Neuronal stem cell (in vitro differentiated cells): Measurements from ENCODE around the gene KRTAP16-1.
"Not testable (repeated sequence)": the region's sequence is repeated elsewhere in the genome, so short reads cannot be mapped to it uniquely, and the experiment has no call there.

Experiments used
- DNase-seq: peaks from one replicate; pipeline ENCODE4 v3.0.0-alpha.2; 2013; ENCODE audit warnings: low spot score
- H2AFZ ChIP-seq: one replicate; pipeline ENCODE4 v1.6.1; 2013; ENCODE audit warnings: mild to moderate bottlenecking, low read length, inconsistent platforms
- H2AK5ac ChIP-seq: 2 replicates; pipeline ENCODE4 v1.6.1; 2013; ENCODE audit warnings: low read depth, mild to moderate bottlenecking, inconsistent platforms, low read length, moderate library complexity, mixed read lengths
- H2BK120ac ChIP-seq: 2 replicates; pipeline ENCODE4 v1.6.1; 2013; ENCODE audit warnings: low read depth, mild to moderate bottlenecking, inconsistent platforms, low read length, moderate library complexity, mixed read lengths
- H2BK12ac ChIP-seq: one replicate; pipeline ENCODE4 v1.6.1; 2013; ENCODE audit warnings: low read length, inconsistent platforms
- H2BK15ac ChIP-seq: 2 replicates; pipeline ENCODE4 v1.6.1; 2013; ENCODE audit warnings: mild to moderate bottlenecking, low read length, inconsistent platforms, mixed read lengths
- H2BK5ac ChIP-seq: one replicate; pipeline ENCODE4 v1.6.1; 2013; ENCODE audit warnings: inconsistent platforms, mild to moderate bottlenecking, low read length, moderate library complexity
- H3K14ac ChIP-seq: one replicate; pipeline ENCODE4 v1.6.1; 2013; ENCODE audit warnings: low read length, inconsistent platforms
- H3K18ac ChIP-seq: 2 replicates; pipeline ENCODE4 v1.6.1; 2013; ENCODE audit warnings: low read length, inconsistent platforms
- H3K23ac ChIP-seq: 2 replicates; pipeline ENCODE4 v1.6.1; 2013; ENCODE audit warnings: low read depth, mild to moderate bottlenecking, mixed read lengths, low read length, inconsistent platforms; ENCODE audit not compliant: poor library complexity
- H3K27ac ChIP-seq: replicated peaks from 3 replicates; pipeline ENCODE4 v1.5.1; 2013; ENCODE audit warnings: low read length, inconsistent platforms
- H3K27me3 ChIP-seq, 3 experiments: 2 replicates each; pipeline ENCODE4 v1.6.1; 2013; ENCODE audit warnings: low read length in 3 of 3, mild to moderate bottlenecking in 2 of 3, inconsistent platforms in 1 of 3, low read depth in 1 of 3, mixed read lengths in 1 of 3, moderate library complexity in 1 of 3; ENCODE audit not compliant: control insufficient read depth in 3 of 3, insufficient read depth in 3 of 3
- H3K36me3 ChIP-seq, 2 donors: replicated peaks in 1 of 2; 2 replicates each; pipeline ENCODE4 v1.6.1; 2013; ENCODE audit warnings: low read length in 2 of 2; ENCODE audit not compliant: control insufficient read depth in 2 of 2, insufficient read depth in 2 of 2
- H3K4ac ChIP-seq: 2 replicates; pipeline ENCODE4 v1.6.1; 2013; ENCODE audit warnings: inconsistent platforms, mild to moderate bottlenecking, low read length, moderate library complexity
- H3K4me1 ChIP-seq, 2 donors: 1 replicate in 1 of 2; 2 replicates in 1 of 2; pipeline ENCODE4 v1.6.1; 2013; ENCODE audit warnings: low read length in 2 of 2, low read depth in 1 of 2; ENCODE audit not compliant: control insufficient read depth in 2 of 2, insufficient read depth in 1 of 2
- H3K4me2 ChIP-seq: one replicate; pipeline ENCODE4 v1.6.1; 2013; ENCODE audit warnings: mild to moderate bottlenecking, low read length, inconsistent platforms; ENCODE audit not compliant: insufficient read depth, poor library complexity, severe bottlenecking
- H3K4me3 ChIP-seq, 2 donors: 2 replicates each; pipeline ENCODE4 v1.5.1; 2013; ENCODE audit warnings: low read length in 2 of 2, mild to moderate bottlenecking in 2 of 2, inconsistent platforms in 1 of 2, moderate library complexity in 1 of 2
- H3K79me1 ChIP-seq: one replicate; pipeline ENCODE4 v1.6.1; 2013; ENCODE audit warnings: low read depth, mild to moderate bottlenecking, inconsistent platforms, low read length, moderate library complexity
- H3K9ac ChIP-seq: one replicate; pipeline ENCODE4 v1.6.1; 2013; ENCODE audit warnings: mild to moderate bottlenecking, low read depth, low read length, inconsistent platforms; ENCODE audit not compliant: poor library complexity
- H3K9me3 ChIP-seq, 2 donors: replicated peaks in 1 of 2; 2 replicates each; pipeline versions ENCODE3 to v1.6.1; 2013; ENCODE audit warnings: low read length in 2 of 2, mild to moderate bottlenecking in 2 of 2, inconsistent platforms in 1 of 2, low read depth in 1 of 2, mixed read lengths in 1 of 2, moderate library complexity in 1 of 2; ENCODE audit not compliant: control insufficient read depth in 2 of 2, insufficient read depth in 1 of 2
- H4K8ac ChIP-seq: one replicate; pipeline ENCODE4 v1.6.1; 2013; ENCODE audit warnings: low read depth, mild to moderate bottlenecking, inconsistent platforms, low read length, moderate library complexity
- H4K91ac ChIP-seq: one replicate; pipeline ENCODE4 v1.6.1; 2013; ENCODE audit warnings: low read length, low read depth, mild to moderate bottlenecking, inconsistent platforms; ENCODE audit not compliant: poor library complexity
- WGBS, 2 donors: extraction: QIAGEN DNeasy Blood & Tissue Kit; methylation state at CpG; one replicate each; pipeline ENCODE4 v1.1.7; 2013; ENCODE audit warnings: missing lambda C conversion rate in 2 of 2, mixed read lengths in 1 of 2; ENCODE audit not compliant: insufficient read length in 2 of 2, insufficient replicate concordance in 1 of 2; ENCODE audit errors: extremely low coverage in 2 of 2; 5-methylcytosine and 5-hydroxymethylcytosine counted together

Gene KRTAP16-1

DNA sequence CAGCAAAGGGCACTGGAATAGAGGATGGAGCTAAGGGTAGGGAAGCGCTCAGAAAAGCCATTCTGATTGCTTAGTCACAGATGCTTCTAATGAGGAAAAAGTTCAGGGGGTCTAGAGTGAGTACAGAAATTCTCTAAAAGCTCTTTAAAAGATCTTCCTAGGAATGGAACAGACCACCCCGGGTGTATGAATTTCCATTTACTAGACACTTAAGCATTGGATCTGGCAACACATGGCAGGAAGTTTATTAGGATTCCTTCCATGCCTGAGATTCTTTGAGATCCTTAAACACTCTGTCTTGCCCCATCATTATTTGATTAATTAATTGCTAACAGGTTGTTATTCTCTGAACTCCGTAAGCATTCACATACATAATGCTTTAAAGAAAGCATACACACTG, 25.1 kb downstream of the KRTAP16-1 start:
- Histone ChIP-seq H3K4me1 (peaks cover 0 to 2% of the 10 kb centered on the region in 2 donors), H2BK5ac (no peak overlapping the region), H2BK12ac (no peak overlapping the region), H3K18ac (no peak overlapping the region), H3K27ac (peak overlapping the region; percentile 38), H2AFZ (no peak overlapping the region), H4K8ac (no peak overlapping the region), H3K23ac (no peak overlapping the region), H3K14ac (no peak overlapping the region), H3K27me3 (no peaks in the 10 kb centered on the region), H4K91ac (no peak overlapping the region), H3K9me3 (no peaks in the 10 kb centered on the region), H2BK120ac (no peak overlapping the region), H3K9ac (no peak overlapping the region), H2AK5ac (no peak overlapping the region), H3K4me2 (no peak overlapping the region), H3K4me3 (no peak overlapping the region), H3K36me3 (no peaks in the 10 kb centered on the region), H2BK15ac (no peak overlapping the region), H3K79me1 (no peaks in the 10 kb centered on the region), H3K4ac (no peak overlapping the region)
- no peak for DNase-seq
- WGBS, 2 donors, result no CpG with 5 or more reads among the region's 3 CpGs

DNA sequence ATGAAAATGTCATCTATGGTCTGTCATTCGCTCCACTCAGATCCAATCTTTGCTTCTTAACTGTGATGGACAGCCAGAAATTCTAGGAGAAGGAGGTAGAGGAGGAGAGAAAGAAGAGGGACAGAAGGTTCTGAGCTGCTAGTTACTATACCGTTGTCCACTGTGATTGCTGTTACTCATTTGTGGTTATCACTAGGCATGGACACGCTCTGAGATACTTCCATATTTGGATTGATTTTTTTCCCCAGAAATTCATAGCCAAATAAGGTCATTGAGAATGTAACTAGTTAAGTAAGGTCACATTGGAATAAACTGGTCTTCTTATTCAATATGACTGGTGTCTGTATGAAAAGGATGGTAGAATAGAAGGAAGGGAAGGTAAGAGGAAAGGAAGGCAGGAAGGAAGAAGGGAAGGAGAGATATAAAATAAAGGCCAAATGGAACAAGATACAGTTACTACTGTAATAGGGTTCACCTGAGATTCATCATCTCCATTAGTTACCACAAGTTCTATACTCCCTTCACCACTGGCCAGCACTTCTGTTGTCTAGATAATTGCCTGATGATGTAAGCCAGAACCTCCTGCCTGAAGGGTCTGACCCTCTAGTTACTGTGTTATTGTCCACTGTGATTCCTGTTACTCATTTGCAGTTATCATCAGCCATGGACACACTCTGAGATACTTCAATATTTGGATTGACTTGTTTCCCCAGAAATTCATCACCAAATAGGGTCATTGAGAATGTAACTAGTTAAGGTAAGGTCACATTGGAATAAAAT, 30.7 kb downstream of the KRTAP16-1 start:
- Histone ChIP-seq H3K9me3 (no peaks in the 10 kb centered on the region), H3K27ac (no peak overlapping the region), H4K91ac (no peak overlapping the region), H3K27me3 (no peaks in the 10 kb centered on the region), H2AK5ac (no peak overlapping the region), H2AFZ (no peak overlapping the region), H3K4me2 (no peak overlapping the region), H4K8ac (no peak overlapping the region), H3K79me1 (no peaks in the 10 kb centered on the region), H3K18ac (no peak overlapping the region), H3K23ac (no peak overlapping the region), H2BK15ac (no peak overlapping the region), H3K9ac (no peak overlapping the region), H3K36me3 (no peaks in the 10 kb centered on the region), H2BK12ac (no peak overlapping the region), H2BK120ac (no peak overlapping the region), H3K14ac (no peak overlapping the region), H3K4me3 (no peak overlapping the region), H3K4me1 (peaks cover 0 to under 1% of the 10 kb centered on the region in 2 donors), H2BK5ac (no peak overlapping the region), H3K4ac (no peak overlapping the region)
- WGBS, 2 donors, result no CpG with 5 or more reads among the region's 3 CpGs
- DNase-seq, result no peak

DNA sequence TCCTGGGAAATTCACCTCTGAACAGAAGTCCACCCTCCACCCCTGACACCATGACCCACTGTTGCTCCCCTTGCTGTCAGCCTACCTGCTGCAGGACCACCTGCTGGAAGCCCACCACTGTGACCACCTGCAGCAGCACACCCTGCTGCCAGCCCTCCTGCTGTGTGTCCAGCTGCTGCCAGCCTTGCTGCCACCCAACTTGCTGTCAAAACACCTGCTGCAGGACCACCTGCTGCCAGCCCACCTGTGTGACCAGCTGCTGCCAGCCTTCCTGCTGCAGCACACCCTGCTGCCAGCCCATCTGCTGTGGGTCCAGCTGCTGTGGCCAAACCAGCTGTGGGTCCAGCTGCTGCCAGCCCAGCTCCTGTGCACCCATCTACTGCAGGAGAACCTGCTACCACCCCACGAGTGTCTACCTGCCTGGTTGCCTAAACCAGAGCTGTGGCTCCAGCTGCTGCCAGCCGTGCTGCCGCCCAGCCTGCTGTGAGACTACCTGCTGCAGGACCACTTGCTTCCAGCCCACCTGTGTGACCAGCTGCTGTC, 33.4 kb downstream of the KRTAP16-1 start, which contains the start of gene KRTAP9-7:
KRTAP9-7 (plus strand) TSS at position 51 of the 543 bp plus-strand sequence; CDS start at position 51, 0 bp downstream.
- H2BK12ac ChIP-seq, H4K8ac ChIP-seq, H2BK120ac ChIP-seq, DNase-seq, H3K4me3 ChIP-seq, H3K27ac ChIP-seq, H3K23ac ChIP-seq, H3K4me1 ChIP-seq, H3K9ac ChIP-seq, H3K9me3 ChIP-seq, H4K91ac ChIP-seq, H3K4ac ChIP-seq, H3K27me3 ChIP-seq, H2BK15ac ChIP-seq, H3K4me2 ChIP-seq, H2AK5ac ChIP-seq, H2BK5ac ChIP-seq, H3K36me3 ChIP-seq, H3K14ac ChIP-seq, H3K79me1 ChIP-seq, H2AFZ ChIP-seq: not testable (repeated sequence)
- WGBS, 2 donors, result no CpG with 5 or more reads among the region's 3 CpGs
- H3K18ac ChIP-seq, result peak within 1 kb of the TSS; percentile 78

DNA sequence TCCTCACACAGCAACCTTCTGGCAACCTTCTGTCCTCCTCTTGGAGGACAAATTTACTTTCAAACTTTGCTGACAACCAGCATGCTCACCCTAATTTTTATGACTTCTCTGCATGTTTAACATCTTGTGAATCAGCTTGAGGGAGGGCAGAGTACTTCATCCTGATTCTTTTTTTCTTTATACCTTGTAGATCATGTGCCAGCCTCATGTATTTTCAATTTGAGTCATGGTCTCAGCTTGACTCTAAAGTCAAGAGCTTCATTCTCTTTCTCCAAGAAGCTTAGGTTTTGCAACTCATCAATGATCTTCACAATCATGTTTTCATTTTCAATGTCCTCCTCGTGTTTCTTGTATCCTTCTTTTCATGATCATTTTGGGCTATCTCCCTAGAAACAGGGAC, 37.3 kb downstream of the KRTAP16-1 start:
- Histone ChIP-seq H3K9me3 (no peaks in the 10 kb centered on the region), H3K23ac (no peak overlapping the region), H3K4me1 (no peaks in the 10 kb centered on the region), H2BK12ac (no peak overlapping the region), H3K27me3 (no peaks in the 10 kb centered on the region), H3K4ac (no peak overlapping the region), H2BK15ac (no peak overlapping the region), H2AFZ (no peak overlapping the region), H2BK120ac (no peak overlapping the region), H3K9ac (no peak overlapping the region), H3K14ac (no peak overlapping the region), H2AK5ac (no peak overlapping the region), H4K8ac (no peak overlapping the region), H3K18ac (no peak overlapping the region), H3K4me2 (no peak overlapping the region), H3K36me3 (no peaks in the 10 kb centered on the region), H3K4me3 (no peak overlapping the region), H3K79me1 (no peaks in the 10 kb centered on the region), H2BK5ac (no peak overlapping the region), H4K91ac (no peak overlapping the region), H3K27ac (no peak overlapping the region)
- no peak for DNase-seq
- no CpG with 5 or more reads among the region's 1 CpG for WGBS, 2 donors
